Stimulated activated CD4-positive, alpha-beta T cell treated with anti-CD3 and anti-CD28 coated beads, Interleukin-12 subunit alpha, Interleukin-12 subunit beta, amount 100 ng/mL, for 48 hours (primary cell): ENCODE measurements around the gene SEMA6A.

Source experiments
- DNase-seq, 3 donors: peaks; one replicate each; pipeline ENCODE4 v3.0.0-alpha.2; 2020; ENCODE audit warnings: low read depth in 2 of 3, low spot score in 1 of 3

SEMA6A gene

GRCh38 chr5:116415182-116415581, 159.4 kb downstream of the SEMA6A start:
- no peak for DNase-seq

GRCh38 chr5:116411101-116411571, 163.5 kb downstream of the SEMA6A start:
- DNase-seq = no peak

- DNase-seq = no peak
Observed at GRCh38 chr5:116410336-116410890, 164.2 kb downstream of the SEMA6A start.

- DNase-seq = no peak
Observed at GRCh38 chr5:116409591-116410296, 164.9 kb downstream of the SEMA6A start.

- no peak for DNase-seq
Observed at GRCh38 chr5:116406306-116407041, 168.1 kb downstream of the SEMA6A start.

GRCh38 chr5:116404792-116405191, 169.8 kb downstream of the SEMA6A start:
- DNase-seq = no peak

GRCh38 chr5:116404016-116404415, 170.6 kb downstream of the SEMA6A start:
- no peak for DNase-seq

GRCh38 chr5:116402235-116402634, 172.4 kb downstream of the SEMA6A start:
- DNase-seq = no peak

GRCh38 chr5:116401576-116401975, 173.0 kb downstream of the SEMA6A start:
- no peak for DNase-seq

- DNase-seq = no peak
Observed at GRCh38 chr5:116396476-116397099, 178.0 kb downstream of the SEMA6A start.

GRCh38 chr5:116395631-116396203, 178.9 kb downstream of the SEMA6A start:
- no peak for DNase-seq

- no peak for DNase-seq
Observed at GRCh38 chr5:116395226-116395625, 179.4 kb downstream of the SEMA6A start.

GRCh38 chr5:116394186-116394867, 180.3 kb downstream of the SEMA6A start:
- no peak for DNase-seq
